Loucy (cell line): ENCODE results near the gene OVCH1.

Experiments used
- EZH2phosphoT487 ChIP-seq: fragments of 200-600 bp; IDR thresholded peaks from 2 replicates; pipeline ENCODE4 v1.6.1; 2018; ENCODE audit warnings: antibody characterized with exemption, mild to moderate bottlenecking, moderate library complexity, borderline replicate concordance
- TF ChIP-seq, protein P1 (sequence below): fragments of 200-600 bp; sonication (generic); conservative IDR thresholded peaks from 2 replicates; pipeline ENCODE4 v1.5.1; 2014; ENCODE audit warnings: mild to moderate bottlenecking, antibody characterized with exemption, low read length

- TF ChIP-seq, protein P1, sequence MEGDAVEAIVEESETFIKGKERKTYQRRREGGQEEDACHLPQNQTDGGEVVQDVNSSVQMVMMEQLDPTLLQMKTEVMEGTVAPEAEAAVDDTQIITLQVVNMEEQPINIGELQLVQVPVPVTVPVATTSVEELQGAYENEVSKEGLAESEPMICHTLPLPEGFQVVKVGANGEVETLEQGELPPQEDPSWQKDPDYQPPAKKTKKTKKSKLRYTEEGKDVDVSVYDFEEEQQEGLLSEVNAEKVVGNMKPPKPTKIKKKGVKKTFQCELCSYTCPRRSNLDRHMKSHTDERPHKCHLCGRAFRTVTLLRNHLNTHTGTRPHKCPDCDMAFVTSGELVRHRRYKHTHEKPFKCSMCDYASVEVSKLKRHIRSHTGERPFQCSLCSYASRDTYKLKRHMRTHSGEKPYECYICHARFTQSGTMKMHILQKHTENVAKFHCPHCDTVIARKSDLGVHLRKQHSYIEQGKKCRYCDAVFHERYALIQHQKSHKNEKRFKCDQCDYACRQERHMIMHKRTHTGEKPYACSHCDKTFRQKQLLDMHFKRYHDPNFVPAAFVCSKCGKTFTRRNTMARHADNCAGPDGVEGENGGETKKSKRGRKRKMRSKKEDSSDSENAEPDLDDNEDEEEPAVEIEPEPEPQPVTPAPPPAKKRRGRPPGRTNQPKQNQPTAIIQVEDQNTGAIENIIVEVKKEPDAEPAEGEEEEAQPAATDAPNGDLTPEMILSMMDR: no peak
- TF ChIP-seq EZH2phosphoT487: no peak
These were observed 34.0 kb upstream of the OVCH1 start for GRCh38 chr12:29531471-29531870.
